GM13976 (cell line): ENCODE data around the gene NR2C2.

ENCODE experiments used
- DNase-seq: peaks from one replicate; pipeline ENCODE4 v3.0.0; 2012; ENCODE audit warnings: low spot score
- in situ Hi-C: fragments of 300-500 bp; cut with MboI; formaldehyde crosslinking; loops from one replicate; pipeline ENCODE4 v1.12.0; 2022; ENCODE audit warnings: low sequenced_read_pairs, mixed read lengths, inconsistent platforms; ENCODE audit not compliant: unreplicated experiment
- TF ChIP-seq, protein P1 (sequence below): IDR thresholded peaks from 2 replicates; pipeline ENCODE4 v1.5.1; 2012; ENCODE audit warnings: borderline replicate concordance, mild to moderate bottlenecking; ENCODE audit not compliant: insufficient read depth; ENCODE audit errors: extremely low read depth, missing control alignments, control extremely low read depth

The NR2C2 gene

DNA sequence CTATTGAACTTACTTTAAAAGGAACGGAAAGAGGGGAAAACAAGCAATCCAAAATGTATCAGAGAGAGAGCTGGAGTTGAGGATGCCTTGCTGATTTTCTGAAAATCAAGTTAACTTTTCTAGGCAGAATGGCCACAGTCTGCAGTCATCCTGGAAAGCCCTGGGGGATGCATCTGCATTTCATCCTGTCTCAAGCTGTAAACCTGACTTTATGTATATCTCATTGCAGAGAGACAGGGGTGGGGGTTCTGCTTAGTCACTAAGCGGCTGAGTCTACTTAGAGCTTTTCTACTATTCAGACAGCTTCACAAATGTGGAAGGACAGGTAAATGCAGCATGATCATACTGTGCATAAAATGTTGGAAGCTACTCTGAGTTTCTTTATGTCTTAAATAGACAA lies 76.3 kb downstream of the NR2C2 start:
- no peak for DNase-seq
- TF ChIP-seq, protein P1, sequence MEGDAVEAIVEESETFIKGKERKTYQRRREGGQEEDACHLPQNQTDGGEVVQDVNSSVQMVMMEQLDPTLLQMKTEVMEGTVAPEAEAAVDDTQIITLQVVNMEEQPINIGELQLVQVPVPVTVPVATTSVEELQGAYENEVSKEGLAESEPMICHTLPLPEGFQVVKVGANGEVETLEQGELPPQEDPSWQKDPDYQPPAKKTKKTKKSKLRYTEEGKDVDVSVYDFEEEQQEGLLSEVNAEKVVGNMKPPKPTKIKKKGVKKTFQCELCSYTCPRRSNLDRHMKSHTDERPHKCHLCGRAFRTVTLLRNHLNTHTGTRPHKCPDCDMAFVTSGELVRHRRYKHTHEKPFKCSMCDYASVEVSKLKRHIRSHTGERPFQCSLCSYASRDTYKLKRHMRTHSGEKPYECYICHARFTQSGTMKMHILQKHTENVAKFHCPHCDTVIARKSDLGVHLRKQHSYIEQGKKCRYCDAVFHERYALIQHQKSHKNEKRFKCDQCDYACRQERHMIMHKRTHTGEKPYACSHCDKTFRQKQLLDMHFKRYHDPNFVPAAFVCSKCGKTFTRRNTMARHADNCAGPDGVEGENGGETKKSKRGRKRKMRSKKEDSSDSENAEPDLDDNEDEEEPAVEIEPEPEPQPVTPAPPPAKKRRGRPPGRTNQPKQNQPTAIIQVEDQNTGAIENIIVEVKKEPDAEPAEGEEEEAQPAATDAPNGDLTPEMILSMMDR = no peak
- in situ Hi-C loops = no loop called here

DNA sequence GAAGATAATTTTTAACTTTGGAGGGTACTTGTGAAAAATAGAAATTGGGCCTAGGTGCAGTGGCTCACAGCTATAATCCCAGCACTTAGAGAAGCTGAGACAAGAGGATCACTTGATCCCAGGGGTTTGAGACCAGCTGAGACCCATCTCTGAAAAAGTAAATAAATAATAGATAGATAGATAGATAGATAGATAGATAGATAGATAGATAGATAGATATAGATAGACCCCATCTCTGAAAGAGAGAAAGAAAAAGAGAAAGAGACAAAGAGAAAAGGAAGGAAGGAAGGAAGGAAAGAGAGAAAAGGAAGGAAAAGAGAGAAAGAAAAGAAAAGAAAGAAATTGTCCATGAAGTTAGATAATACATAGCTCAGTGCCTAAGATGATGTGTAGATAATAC lies 82.2 kb downstream of the NR2C2 start:
- in situ Hi-C loops = no loop called here
- TF ChIP-seq, protein P1 = no peak
- DNase-seq = no peak

DNA sequence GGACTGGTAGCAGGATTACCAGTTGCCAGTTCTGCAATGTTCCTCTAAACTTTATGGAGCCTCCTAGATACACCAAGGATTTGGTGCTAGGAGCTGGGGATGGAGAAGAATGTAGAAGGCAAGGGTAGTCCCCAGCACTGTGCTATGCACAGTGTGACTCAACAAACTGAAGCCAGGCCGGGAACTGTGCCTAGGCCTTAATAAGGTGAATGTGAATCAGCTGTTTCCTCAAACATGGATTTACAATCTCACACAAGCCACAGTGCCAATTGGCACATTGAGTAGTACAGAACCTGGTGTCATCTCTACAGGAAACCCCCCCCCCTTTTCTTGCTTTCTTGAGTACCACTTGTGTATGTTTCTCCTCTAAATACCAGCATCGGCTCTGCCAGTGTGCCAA lies 85.3 kb downstream of the NR2C2 start:
- TF ChIP-seq, protein P1 = no peak
- in situ Hi-C loops = no loop called here
- no peak for DNase-seq

DNA sequence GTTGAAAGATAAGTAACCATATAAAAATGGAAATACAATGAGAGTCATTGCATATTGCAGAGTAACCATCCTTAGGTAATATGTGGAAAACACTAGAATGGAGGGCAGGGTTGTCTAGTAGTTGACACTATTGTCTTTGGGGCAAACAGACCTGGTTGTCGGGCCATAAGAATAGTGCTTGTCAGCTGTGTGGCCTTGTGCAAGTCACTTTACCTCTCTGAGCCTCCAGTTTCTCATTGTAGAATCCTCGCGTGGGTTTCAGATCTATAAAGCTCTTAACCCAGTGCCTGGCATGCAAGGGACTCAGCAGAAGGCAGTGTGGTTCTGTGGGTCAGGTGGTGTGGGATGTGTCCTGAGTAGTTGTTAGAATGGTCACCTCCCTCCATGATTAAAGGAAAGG lies 85.7 kb downstream of the NR2C2 start:
- in situ Hi-C loops = no loop called here
- TF ChIP-seq, protein P1 = no peak
- DNase-seq = no peak

DNA sequence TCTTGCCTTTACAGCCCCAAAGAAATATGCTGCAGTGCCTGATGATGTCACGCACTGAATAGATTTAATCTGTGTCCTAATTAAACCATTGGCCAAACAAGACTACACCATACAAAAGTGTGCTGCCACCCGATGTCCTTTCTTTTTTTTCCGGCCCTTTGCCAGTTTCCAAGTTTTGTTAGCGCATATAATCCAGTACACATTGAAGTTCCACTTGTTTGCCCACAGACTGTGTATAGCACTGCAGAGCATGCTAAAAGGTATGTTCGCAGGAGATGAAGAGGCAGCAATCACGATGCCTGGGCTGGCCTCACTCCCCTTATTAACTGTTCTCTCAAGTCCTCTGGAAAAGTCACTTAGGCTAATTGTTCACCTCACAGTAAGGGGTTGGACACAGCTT lies 90.9 kb downstream of the NR2C2 start:
- in situ Hi-C loops = no loop called here
- TF ChIP-seq, protein P1 = no peak
- DNase-seq = no peak

DNA sequence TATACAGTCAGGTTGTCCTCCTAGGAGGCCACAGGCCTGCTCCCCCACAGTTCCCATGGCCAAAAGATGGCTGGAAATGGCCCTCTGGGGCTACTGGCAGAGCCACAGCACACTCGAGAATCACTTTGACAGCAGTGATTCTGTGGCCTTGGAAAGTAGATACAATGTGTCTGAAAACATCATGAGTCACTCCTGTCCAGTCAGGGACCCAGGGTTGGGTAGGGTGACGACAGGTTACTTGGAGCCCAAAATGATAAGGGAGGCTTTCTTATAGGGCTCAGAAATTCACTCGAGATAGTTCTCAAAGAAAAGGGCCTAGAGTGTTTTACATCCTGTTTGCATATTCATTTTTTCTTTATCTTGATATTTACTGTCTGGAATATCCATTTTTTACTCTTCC lies 93.5 kb downstream of the NR2C2 start:
- in situ Hi-C loops = no loop called here
- TF ChIP-seq, protein P1 = no peak
- DNase-seq = no peak

DNA sequence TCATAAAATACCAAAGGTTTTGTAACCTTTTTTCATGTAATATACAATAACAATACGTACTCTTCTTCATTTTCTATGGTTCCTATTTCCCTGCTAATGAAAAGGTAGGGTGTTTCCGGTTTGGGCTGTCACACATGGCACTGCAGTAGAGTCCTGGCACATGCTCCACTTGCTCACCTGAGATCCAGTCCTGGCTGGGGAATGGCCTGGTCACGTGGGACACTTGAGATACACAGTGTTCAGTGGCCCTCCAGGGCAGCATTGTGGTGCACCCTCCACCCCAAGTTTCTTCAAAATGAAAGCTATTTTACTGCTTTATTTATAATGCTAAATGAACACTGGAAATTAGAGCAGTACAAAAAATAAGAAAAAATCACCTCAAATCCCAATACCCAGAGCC lies 94.6 kb downstream of the NR2C2 start:
- TF ChIP-seq, protein P1 = no peak
- in situ Hi-C loops = no loop called here
- no peak for DNase-seq
